GM19438 (cell line): ENCODE data around the gene SDCBP2.

Source experiments
- ATAC-seq: cut with Tn5 transposase; IDR thresholded peaks from one replicate; pipeline ENCODE4 v1.9.1; 2021; ENCODE audit warnings: low read depth; ENCODE audit not compliant: unreplicated experiment

SDCBP2 gene

DNA sequence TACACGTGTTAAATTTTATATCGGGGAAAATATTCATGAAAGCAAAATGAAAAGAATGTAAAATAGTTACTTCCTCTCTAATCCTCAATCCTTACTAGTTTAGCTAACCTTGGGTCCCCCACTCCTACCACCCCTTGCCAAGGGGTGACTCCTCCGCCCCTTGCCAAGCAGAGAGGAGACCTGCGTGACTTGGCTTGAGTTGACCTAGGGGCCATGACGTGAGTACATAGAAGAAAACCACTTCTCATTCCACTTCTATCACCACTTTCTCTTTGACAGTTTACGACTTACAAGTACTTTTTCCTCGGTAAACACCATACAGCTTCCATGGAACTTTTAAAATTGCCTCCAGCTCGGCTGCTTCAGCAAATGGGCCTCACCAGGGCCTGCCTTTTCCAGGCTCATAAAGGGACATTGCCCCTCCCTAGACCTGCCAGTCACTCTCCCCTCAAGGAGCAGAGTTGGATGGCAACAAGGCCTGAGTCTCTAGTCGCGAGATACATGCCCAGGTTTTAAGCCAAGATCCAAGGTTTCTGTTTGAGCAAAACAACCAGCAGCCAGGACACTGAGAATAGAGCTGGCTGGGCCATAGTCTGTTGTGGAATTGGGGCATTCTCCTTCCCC is 29.9 kb downstream of the SDCBP2 start:
- ATAC-seq, result no peak

DNA sequence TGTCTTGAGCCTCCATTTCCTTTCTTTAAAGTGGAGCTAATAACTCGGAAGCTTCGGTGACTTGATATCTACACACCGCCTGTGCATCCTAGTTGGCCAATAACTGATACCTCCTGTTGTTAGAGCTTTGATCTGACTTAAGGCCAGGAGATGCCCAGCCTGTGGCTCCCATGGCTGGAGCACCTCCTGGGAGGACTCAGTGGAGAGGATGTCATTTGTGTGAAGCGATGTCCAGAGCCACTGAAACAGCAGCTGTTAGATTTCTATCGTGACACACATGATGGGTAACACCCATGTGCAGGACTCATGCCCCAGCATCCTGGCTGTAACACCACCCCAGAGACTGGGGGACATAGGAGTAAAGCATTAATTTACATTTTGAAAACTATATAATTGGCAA is 30.8 kb downstream of the SDCBP2 start:
- ATAC-seq, result no peak

DNA sequence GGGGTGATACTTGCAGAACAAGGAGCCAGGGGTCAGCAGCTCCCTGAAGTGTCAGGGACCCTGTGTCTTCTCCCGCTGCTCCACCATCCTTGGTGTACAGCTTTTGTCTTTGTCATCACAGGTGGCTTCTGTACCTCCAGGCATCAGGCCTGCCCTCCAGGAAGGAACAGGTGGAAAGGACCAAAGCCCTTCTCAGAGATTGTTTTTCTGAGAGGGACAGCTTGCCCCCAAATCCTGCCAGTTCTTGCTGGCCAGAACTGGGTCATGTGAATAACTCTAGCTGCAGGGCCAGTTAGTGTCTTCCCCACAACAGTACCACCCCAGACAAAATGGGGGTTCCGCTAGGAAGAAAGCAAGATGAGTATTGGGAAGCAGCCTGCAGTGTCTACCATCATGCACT is 31.5 kb downstream of the SDCBP2 start:
- ATAC-seq, result no peak

DNA sequence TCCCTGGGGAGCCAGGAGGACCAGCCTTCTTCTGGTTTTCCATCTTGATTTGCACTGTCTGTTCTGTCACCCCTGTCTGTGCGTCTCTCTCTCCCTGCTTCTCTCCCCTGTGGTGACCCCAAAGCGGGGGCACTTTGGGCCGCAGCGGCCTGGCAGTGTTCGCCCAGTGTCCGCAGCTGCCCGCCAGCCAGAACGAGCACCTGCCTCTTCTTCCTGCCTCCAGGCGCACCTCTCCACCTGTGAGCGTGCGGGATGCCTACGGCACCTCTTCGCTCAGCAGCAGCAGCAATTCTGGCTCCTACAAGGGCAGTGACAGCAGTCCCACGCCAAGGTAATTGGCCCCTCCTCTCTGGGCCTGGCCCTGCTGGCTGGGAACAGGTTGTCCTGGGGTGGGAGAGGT is 32.0 kb downstream of the SDCBP2 start:
- ATAC-seq, result no peak

DNA sequence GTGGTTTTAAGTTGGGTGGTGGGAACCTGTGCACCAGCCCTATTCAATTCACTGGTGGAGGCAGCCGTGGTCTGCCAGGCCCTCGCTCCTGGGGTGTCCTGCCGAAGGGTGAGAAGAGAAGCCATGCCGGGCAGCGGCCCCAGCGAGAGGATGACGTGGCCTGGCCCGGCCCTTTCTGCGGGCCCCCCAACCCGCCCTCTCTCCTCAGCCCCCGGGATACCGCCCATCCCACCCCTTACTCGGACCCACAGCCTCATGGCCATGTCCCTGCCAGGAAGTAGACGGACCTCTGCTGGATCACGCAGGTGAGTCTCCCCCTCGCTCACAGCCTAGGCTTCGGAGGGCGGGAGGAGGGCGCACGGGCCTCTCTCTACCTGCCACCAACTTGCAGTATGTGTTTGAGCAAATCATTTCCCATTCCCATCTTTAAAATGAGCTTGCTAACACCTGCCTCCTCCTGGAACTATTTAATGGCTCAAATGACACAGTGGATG is 32.8 kb downstream of the SDCBP2 start:
- ATAC-seq, result no peak

DNA sequence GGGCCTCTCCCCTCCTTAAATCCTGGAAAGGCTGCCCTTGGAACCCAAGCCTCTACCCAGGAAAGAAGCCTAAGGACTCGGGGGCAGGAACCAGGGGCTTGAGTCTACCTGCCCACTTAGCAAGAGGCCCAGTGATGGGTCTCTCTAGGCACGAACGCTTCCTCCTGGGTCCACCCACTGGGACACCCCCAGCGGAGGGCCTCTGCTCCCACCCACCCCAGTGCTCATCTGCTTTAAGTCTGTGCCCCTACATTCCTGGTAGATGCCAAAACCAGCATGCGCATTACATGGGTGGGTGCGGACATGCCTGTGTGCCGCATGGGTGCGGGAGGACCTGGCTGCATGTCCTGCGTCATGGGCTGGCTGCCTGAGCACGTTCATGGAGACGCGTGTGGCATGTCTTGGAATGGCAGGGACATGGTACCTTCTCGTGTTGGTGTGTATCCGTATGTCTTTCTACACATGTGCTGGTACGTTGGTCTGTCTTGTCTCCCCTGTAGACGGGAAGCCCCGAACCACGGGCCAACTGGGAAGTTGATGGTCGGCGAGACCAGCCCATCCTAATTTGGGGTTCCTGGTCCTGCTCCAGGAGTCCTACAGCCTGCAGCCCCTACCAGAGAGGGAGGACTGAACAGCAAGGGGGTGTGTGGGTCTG is 33.5 kb downstream of the SDCBP2 start:
- no peak for ATAC-seq

DNA sequence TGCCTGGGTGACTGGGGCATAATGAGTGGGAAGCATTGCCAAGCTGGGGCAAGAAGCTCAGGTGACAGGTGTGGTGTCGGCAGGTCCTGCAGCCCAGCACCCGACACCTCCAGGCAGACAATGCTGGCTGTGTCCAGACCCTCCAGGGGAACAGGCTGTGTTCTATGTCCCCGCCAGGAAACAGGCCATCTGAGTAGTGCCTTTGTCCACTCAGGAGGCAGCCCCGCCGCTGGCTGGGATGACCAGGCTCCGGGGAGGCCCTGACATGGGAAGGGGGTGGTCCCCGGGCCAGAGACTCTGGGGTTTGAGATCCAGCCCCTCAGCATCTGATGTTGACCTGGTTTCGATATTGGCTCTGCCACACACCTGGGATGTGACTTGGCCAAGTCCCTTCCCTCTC is 34.4 kb downstream of the SDCBP2 start:
- ATAC-seq, result no peak

DNA sequence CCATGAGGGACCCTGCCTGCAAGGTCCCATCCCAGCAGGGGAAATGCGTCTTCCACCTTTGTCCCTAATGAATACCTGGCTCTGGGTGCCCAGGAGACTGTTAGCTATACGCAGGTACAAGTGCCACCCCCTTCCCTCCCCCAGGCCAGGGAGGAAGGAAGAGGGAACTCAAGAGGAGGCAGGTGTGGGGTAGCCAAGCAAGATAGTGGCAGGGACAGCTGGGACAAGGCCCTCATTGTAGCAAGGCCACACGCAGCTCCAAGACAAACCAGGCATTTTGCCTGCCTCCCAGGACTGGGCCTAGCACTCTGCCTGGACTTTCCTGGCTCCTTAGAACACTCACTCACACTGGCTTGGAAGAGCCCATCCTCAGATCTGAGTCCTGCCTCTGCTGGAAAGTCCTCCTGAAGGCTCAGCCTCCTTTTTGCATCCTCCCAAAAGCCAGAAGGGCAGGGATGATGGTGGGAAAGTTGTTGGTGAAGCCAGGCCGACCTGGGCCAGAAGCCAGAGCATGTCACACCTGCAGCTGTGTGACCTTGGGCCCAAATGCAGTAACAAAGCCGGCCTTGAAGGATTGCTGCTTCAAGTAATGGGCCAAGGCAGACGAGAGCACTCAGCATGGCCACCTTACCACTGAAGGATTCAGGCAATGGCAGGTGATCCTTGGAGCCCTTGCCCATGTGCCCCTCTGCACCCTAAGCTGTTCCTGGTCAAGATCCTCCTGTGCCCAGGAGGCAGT is 35.1 kb downstream of the SDCBP2 start:
- no peak for ATAC-seq

DNA sequence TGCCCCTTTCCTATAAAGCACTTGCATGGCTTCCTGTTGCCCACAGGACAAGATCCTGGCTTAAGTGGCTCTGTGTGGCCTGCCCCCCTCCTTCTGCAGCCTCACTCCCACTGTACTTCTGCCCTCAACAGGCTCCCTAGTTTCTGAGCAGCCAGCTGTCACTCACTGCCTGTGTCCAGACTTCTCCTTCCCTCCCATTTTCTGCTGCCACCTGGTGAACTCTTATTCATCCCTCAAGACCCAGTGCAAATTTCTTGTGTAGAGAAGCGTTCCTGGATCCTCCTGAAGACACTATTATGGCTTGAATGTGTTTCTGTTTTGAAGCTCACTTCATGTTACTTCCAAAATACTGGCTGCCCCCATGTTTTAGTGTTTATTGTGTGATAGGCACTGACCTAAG is 36.3 kb downstream of the SDCBP2 start:
- ATAC-seq, result no peak

DNA sequence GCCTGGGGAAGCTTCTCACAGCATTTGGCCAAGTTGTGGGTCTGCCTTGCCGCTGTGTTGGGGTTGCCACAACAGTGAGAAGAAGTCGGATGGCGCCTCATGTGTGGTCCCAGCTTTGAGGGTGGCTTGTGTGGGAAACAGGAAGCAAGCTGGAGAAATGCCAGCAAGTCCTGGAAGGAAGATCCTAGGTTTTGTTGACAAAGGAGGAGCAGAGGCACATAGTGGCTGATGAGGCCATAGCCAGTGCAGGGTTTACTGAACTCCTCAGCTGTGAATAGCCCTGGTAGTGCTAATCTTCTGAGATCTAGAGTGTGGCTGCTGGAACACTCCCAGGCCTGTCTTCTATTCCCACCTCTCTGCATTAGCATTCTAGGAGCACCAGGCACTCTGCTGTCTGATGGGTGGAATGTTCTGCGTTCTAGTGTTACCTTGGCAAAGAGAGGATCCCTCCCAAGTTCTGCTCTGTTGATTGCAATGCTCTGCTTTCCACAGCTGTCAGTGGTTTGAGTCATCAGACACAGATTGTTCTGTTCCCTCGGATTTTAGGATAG is 37.7 kb downstream of the SDCBP2 start:
- no peak for ATAC-seq

DNA sequence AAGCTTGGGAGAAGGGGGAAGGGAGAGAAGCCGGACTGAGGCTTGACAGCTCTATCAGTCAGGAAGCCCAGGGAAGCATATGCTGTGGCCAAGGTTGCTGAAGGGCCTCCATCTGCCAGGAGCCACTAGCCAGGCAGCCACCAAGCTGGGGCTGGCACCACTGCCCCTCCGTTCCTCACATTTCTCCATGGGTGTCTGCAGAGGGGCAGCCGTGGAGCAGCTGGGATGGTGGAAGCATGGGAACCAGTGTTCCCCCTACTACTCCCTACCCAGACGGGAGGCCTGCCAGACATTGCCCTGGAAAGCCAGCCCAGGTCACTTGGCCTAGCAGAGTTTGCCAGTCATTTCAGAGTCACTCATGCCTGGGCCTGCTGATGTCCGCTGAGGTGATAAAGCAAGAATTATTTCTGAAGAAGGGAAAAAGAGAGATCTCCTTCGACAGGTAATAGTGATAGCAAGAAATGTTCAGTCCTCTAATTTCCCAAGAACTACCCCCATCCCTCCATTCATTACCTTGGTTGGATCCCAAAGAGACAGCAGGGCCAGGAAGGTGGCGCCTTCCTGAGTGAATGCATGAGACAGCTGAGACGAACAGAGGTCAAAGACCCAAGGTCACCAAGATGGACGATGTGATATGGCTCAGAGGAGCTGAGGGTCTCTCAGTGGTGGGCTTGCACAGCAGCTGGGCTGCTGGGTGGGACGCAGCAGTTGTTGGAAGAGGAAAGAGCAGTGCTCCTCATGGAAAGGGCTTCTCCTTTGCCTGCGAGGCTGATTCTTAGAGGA is 41.0 kb downstream of the SDCBP2 start:
- ATAC-seq, result no peak

DNA sequence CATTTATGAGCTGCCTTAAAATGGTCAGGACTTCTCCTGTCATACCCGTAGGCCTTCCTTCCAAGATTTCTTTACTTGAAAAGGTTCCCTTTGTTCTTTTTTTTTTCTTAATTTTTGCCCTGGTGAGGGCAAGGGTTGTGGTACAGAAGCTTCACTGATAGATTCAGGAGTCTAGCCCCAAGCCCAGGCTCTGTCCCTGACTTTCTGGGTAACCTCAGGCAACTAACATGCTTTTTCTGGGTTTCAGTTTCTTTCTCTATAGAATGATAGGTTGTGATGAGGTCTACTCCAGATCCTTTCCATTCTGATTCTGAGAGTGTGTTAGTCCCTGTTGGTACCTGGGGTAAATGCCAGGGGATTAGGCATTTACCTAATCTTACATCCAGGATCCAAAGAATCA is 41.6 kb downstream of the SDCBP2 start:
- no peak for ATAC-seq

DNA sequence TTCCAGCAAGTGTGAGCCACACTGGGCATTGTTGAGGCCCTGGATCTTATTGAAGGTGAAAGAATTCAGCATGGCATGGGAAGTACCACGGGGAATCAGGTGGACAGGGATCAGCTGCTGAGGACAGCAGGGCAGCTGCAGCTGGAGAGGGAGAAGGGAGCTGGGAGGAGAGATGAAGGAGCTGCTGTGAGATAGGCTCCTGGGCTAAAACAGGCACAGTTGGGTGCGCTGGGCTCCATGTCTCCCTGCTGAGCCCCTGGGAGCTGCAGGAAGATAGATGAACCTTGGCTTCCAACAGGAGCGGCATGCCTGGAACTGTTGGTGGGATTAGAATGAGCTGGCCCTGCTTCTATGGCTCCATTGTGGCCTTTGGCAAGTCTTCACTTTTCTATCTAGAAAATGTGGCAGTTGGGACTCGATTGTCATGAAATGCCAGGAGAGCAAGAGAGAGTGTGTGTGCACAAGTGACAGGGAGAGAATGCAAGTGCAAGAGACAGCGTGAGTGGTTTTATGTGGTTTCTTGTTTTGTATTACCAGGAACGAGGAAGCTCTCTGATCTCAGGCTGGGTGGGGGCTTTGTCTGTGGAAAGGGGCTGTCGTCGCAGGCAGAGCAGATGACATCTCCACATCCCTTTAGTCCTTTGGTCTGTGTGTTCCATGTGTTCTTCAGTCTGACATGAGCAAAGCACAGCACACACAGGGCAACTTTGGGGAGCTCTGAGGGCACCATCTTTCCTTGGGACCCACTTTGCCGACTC is 42.5 kb downstream of the SDCBP2 start:
- no peak for ATAC-seq

DNA sequence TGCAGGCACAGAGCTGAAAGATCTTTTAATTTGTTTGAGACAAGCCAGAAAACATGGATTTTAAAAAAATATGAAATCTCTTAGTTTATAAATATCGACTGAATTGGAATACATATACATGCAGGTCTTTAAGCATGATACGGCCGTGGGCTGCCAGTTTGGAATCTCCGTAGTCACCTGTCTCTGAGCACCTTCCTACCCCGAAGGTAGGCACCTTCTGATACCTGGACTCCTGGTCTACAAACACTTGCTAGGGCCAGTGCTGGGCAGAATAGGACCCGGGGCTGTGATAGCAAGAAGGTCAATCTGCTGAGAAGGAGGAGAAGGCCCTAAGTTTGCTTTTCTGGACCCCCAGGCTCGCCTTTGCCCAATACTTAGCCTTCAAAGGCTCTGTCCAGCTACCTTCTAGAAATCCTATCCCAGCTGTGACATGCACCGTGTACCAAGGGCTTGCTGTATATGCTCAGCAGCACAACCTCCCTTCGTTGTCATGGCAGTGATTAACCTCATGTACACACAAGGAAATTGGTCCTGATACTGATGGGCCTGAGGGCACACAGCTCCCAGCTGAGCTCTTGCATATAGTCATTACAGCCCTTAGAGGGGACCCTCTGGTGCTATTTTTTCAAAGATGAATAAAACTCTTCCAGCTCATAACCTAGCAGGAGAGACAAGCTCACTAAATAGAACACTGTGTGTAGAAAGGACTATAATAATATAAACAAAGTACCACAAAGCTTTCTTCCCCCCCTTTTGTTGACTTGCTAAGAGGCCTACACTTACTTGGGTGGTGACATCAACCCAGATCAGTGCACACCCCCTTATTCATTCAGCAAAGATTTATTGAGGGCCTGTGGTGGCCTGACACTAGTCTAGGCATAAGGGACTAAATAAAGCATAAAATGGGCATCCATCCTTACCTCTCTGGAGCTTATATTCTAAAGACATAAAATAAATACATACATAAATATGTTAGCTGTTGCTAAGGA is 45.1 kb downstream of the SDCBP2 start:
- ATAC-seq, result no peak

DNA sequence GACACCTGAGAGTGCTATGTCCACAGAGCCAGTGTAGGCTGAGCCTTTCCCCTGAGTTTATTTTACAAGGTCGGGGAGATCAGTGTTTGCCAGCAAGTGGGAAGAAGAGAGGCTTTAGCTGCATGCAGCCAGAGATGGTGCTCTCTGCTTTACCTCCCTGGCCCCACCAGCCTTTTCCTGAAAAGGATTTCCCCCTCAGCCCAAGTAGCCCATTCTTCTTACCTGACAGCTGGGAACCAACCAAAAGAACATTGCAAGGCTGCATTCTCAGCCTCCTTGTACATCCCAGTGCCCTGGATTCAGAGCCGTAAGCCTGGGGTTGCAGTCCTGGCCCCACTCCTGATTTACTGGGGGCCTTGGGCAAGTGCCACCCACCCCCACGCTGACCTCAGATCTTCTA is 46.0 kb downstream of the SDCBP2 start:
- no peak for ATAC-seq

DNA sequence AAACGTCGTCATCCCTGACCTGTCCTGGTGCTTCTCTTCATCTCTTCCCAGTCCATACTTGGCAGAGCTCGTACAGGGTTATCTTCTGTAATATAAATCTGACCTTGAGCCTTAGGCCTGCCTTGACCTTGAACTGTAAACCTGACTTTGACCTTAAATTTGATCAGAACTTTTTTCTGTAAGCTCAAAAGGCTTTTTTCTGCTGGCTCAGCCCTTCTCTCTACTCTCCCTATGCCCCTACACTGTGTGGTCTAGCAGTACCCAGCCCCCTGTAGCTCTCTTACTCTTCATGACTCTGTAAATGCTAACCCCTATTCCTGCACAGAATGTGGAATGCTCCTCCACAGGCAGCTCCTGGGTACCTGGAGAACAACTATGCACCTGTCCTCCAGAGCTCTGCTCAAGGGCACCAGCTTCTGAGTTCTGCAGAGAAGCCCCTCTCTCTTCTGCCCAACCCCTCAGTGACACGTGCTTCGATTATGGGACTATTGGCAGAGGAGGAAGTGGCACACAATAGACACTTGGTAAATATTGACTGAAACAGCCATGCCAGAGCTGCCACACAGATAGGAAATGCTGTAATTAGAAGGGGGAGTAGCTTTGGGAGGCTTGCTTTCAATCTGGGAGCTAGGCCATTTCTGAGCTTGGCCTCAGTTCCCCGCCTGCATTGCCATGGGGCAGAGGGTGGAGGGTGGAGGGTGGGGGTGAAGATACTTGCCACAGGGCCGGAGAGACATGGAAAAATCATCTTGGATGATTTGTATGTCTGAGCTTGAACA is 47.5 kb downstream of the SDCBP2 start:
- ATAC-seq, result no peak

DNA sequence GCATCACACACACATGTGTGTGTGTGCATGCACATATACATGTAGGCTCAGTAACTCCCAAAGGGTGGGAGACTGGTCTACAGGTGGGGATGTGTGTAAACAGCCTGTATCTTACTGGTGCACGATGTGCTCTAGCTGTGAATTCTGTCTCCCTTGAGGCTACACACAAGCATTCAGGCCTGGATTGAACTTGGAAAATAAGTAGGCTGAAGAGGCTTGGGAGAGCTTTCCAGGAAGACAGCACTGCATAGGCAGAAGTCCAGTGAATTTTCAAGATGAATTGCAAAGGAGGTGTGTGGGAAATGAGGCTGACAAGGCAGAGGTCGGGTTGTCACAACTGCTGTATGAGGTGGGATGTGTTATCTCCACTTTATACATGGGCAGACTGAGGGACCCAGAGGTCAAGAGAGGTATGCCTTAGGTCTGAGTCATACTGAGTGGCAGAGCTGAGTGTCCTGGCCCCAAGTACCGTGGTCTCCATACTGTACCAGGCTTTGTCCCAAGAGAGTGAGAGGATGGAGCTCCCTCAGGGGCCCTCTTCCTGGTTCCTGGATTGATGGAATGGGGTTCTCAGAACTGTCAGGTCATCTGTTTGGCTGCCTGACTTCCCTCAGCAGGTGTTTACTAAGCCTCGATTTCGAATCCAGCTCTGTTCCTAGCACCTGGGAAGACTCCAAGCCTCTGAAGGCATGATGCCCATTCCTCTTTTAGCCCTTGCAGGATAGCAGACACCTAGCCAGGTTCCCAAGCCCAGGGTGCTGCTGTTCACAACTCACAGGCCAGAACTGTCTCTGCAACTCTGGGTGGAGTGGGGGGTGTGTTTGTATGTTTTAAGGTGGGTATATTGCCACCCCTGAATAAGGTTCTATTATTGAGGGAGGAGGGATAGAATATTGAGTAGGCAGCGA is 48.5 kb downstream of the SDCBP2 start:
- no peak for ATAC-seq
